Keratinocyte (primary cell): ENCODE data around the gene FGFR1OP2. TPM values are rescaled to one million over a fixed set of nuclear protein-coding genes. Genes with fewer than 3 reads are reported as not detected.

Experiments
- DNase-seq: peaks from one replicate; pipeline ENCODE4 v3.0.0-alpha.2; 2011; ENCODE audit warnings: low read depth, missing footprints, low spot score
- FAIRE-seq: peaks from 2 replicates; lab custom pipeline; 2011; peaks lifted over from hg19 to GRCh38; lab: Jason Lieb, UNC
- H2AFZ ChIP-seq: 2 replicates; pipeline ENCODE4 v1.6.0; 2012; ENCODE audit warnings: low read length, control low read depth, inconsistent platforms; ENCODE audit not compliant: control insufficient read depth
- H3K27ac ChIP-seq: 2 replicates; pipeline ENCODE4 v1.5.1; 2011; ENCODE audit warnings: low read length; ENCODE audit not compliant: control insufficient read depth, insufficient read depth
- H3K27me3 ChIP-seq: 3 replicates; pipeline ENCODE4 v1.6.0; 2011; ENCODE audit warnings: low read length; ENCODE audit not compliant: control insufficient read depth, insufficient read depth; ENCODE audit errors: extremely low read depth
- H3K36me3 ChIP-seq, 2 experiments: 2 replicates in 1 of 2; 3 replicates in 1 of 2; pipeline ENCODE4 v1.5.1; 2011; ENCODE audit warnings: low read length in 2 of 2, mild to moderate bottlenecking in 1 of 2; ENCODE audit not compliant: control insufficient read depth in 2 of 2, insufficient read depth in 2 of 2; ENCODE audit errors: extremely low read depth in 1 of 2
- H3K4me1 ChIP-seq: 3 replicates; pipeline ENCODE4 v1.5.1; 2011; ENCODE audit warnings: low read length; ENCODE audit not compliant: control insufficient read depth, insufficient read depth; ENCODE audit errors: extremely low read depth
- H3K4me2 ChIP-seq: 3 replicates; pipeline ENCODE4 v1.6.0; 2011; ENCODE audit warnings: low read depth, low read length; ENCODE audit not compliant: control insufficient read depth, insufficient read depth; ENCODE audit errors: extremely low read depth
- H3K4me3 ChIP-seq, 3 experiments: fragments of 200-600 bp in 1 of 3; sonication (generic) in 1 of 3; 2 replicates in 2 of 3; 3 replicates in 1 of 3; pipeline ENCODE4 v1.5.1; 2011 to 2016; ENCODE audit warnings: low read length in 3 of 3, mild to moderate bottlenecking in 3 of 3, control low read depth in 2 of 3, inconsistent platforms in 1 of 3, low read depth in 1 of 3, mixed read lengths in 1 of 3, mixed run types in 1 of 3, moderate library complexity in 1 of 3; ENCODE audit not compliant: control insufficient read depth in 2 of 3, insufficient read depth in 2 of 3; ENCODE audit errors: extremely low read depth in 1 of 3
- H3K79me2 ChIP-seq: 2 replicates; pipeline ENCODE4 v1.6.0; 2012; ENCODE audit warnings: low read length; ENCODE audit not compliant: control insufficient read depth, insufficient read depth
- H3K9ac ChIP-seq: 3 replicates; pipeline ENCODE4 v1.6.0; 2011; ENCODE audit warnings: low read length; ENCODE audit not compliant: control insufficient read depth, insufficient read depth; ENCODE audit errors: extremely low read depth
- H3K9me1 ChIP-seq: 3 replicates; pipeline ENCODE4 v1.6.0; 2011; ENCODE audit warnings: low read length; ENCODE audit not compliant: control insufficient read depth, insufficient read depth; ENCODE audit errors: extremely low read depth
- H3K9me3 ChIP-seq: 2 replicates; pipeline ENCODE4 v1.5.1; 2012; ENCODE audit warnings: low read depth, low read length; ENCODE audit not compliant: control insufficient read depth
- H4K20me1 ChIP-seq: 3 replicates; pipeline ENCODE4 v1.6.0; 2011; ENCODE audit warnings: low read length; ENCODE audit not compliant: control insufficient read depth, insufficient read depth; ENCODE audit errors: extremely low read depth
- EZH2 ChIP-seq: IDR thresholded peaks from one replicate; pipeline ENCODE4 v1.6.1; 2012; ENCODE audit warnings: inconsistent platforms, mild to moderate bottlenecking, low read length, moderate library complexity
- dilution Hi-C: fragments of 300-500 bp; cut with MboI; formaldehyde crosslinking; loops from one replicate; pipeline ENCODE4 v1.7.0; 2020; ENCODE audit warnings: low sequenced_read_pairs; ENCODE audit not compliant: extremely low pct_ligation_motif_present
- polyA plus RNA-seq, 5 experiments: library from polyadenylated mRNA; depleted of rRNA in 3 of 5; stranded (reverse) in 3 of 5; stranded (forward) in 1 of 5; unstranded in 1 of 5; fragments of >200 nt; gene quantifications; 1 replicate in 1 of 5; 2 replicates in 3 of 5; 3 replicates in 1 of 5; pipeline versions ENCODE4 v1.2.1 to v1.2.3, GENCODE V29; 2011 to 2012; ENCODE audit warnings: missing spikeins in 2 of 5, low read depth in 1 of 5, low replicate concordance in 1 of 5
- TF ChIP-seq, protein P1 (sequence below), 3 experiments: IDR thresholded peaks in 1 of 3; conservative IDR thresholded peaks in 1 of 3; optimal IDR thresholded peaks in 1 of 3; 2 replicates in 2 of 3; 3 replicates in 1 of 3; pipeline versions ENCODE3 to v1.5.1; 2011; ENCODE audit warnings: low read length in 3 of 3, mild to moderate bottlenecking in 3 of 3, moderate library complexity in 2 of 3, control low read depth in 1 of 3, inconsistent platforms in 1 of 3; ENCODE audit not compliant: insufficient read depth in 2 of 3; ENCODE audit errors: extremely low read depth in 1 of 3

The FGFR1OP2 gene
- polyA plus RNA-seq, 1 donor (not counting 4 experiments of a cell fraction or from before 2014, with no cell fraction given): 34.9 TPM

DNA sequence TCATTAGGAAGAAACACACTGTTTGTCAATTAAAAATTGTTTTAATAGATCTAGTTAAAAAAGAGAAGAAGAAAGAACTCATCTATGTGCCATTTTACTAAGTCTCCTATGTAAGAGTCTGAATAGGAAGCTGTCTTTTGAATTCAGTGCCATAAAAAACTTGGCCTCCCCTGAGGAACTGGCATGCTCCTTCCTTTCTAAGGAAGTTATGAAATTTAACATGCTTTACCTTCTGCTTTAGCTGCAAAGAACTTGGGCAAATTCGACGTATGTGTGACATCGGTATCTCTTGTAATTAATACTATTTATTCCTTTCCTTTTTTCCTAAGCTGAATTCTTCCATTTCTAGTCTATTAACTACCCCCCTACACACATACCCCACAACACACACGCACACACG lies 63.4 kb downstream of the FGFR1OP2 start:
- H3K27me3 ChIP-seq: no peaks in the 10 kb centered on the region
- H2AFZ ChIP-seq: no peak overlapping the region
- FAIRE-seq (no peak), DNase-seq (no peak)
- peaks cover 9 to 23% of the 10 kb centered on the region in 2 experiments for H3K36me3 ChIP-seq
- no peaks in the 10 kb centered on the region for H4K20me1 ChIP-seq
- H3K4me3 ChIP-seq: no peak overlapping the region
- no peaks in the 10 kb centered on the region for H3K4me1 ChIP-seq
- no peak for TF ChIP-seq EZH2
- TF ChIP-seq, protein P1, sequence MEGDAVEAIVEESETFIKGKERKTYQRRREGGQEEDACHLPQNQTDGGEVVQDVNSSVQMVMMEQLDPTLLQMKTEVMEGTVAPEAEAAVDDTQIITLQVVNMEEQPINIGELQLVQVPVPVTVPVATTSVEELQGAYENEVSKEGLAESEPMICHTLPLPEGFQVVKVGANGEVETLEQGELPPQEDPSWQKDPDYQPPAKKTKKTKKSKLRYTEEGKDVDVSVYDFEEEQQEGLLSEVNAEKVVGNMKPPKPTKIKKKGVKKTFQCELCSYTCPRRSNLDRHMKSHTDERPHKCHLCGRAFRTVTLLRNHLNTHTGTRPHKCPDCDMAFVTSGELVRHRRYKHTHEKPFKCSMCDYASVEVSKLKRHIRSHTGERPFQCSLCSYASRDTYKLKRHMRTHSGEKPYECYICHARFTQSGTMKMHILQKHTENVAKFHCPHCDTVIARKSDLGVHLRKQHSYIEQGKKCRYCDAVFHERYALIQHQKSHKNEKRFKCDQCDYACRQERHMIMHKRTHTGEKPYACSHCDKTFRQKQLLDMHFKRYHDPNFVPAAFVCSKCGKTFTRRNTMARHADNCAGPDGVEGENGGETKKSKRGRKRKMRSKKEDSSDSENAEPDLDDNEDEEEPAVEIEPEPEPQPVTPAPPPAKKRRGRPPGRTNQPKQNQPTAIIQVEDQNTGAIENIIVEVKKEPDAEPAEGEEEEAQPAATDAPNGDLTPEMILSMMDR (optimal IDR thresholded peaks at IDR 0.05 in 1 of 3, IDR thresholded peaks at IDR 0.05 in 1 of 3, conservative IDR thresholded peaks at IDR 0.05 in 1 of 3; ENCODE audit: extremely low read depth in 1 of 3, insufficient read depth in 2 of 3, low read length in 3 of 3): no peak
- no peaks in the 10 kb centered on the region for H3K9me3 ChIP-seq
- no peak overlapping the region for H3K9ac ChIP-seq
- no peaks in the 10 kb centered on the region for H3K9me1 ChIP-seq
- peaks cover 76% of the 10 kb centered on the region for H3K79me2 ChIP-seq
- H3K27ac ChIP-seq: no peak overlapping the region
- H3K4me2 ChIP-seq: no peak overlapping the region
- dilution Hi-C loops: no loop called here

DNA sequence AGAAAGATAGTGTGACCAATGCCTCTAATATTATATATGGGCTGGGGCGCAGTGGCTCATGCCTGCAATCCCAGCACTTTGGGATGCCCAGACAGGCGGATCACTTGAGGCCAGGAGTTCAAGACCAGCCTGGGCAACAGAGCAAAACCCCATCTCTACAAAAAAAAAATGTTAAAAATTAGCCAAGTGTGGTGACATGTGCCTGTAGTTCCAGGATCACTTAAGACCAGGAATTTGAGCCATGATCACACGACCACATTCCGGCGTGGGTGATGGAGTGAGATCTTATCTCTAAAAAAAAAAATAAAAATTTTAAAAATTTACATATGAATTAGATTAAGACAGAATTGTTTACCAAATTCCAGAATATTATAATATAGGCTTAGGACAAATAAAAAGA lies 63.9 kb downstream of the FGFR1OP2 start:
- Histone ChIP-seq H3K9me1 (no peaks in the 10 kb centered on the region), H3K9ac (no peak overlapping the region), H3K4me1 (no peaks in the 10 kb centered on the region), H3K4me2 (no peak overlapping the region), H3K4me3 (no peak overlapping the region), H3K9me3 (no peaks in the 10 kb centered on the region), H3K27ac (no peak overlapping the region), H4K20me1 (no peaks in the 10 kb centered on the region), H3K79me2 (peaks cover 79% of the 10 kb centered on the region), H3K36me3 (peaks cover 6 to 21% of the 10 kb centered on the region in 2 experiments), H3K27me3 (no peaks in the 10 kb centered on the region), H2AFZ (no peak overlapping the region)
- FAIRE-seq (no peak), DNase-seq (no peak)
- dilution Hi-C loops: no loop called here
- TF ChIP-seq, protein P1 (optimal IDR thresholded peaks at IDR 0.05 in 1 of 3, IDR thresholded peaks at IDR 0.05 in 1 of 3, conservative IDR thresholded peaks at IDR 0.05 in 1 of 3; ENCODE audit: extremely low read depth in 1 of 3, insufficient read depth in 2 of 3, low read length in 3 of 3): no peak
- TF ChIP-seq EZH2: no peak
